ENCODE measurements around the gene WNT5A.

Gene WNT5A

DNA sequence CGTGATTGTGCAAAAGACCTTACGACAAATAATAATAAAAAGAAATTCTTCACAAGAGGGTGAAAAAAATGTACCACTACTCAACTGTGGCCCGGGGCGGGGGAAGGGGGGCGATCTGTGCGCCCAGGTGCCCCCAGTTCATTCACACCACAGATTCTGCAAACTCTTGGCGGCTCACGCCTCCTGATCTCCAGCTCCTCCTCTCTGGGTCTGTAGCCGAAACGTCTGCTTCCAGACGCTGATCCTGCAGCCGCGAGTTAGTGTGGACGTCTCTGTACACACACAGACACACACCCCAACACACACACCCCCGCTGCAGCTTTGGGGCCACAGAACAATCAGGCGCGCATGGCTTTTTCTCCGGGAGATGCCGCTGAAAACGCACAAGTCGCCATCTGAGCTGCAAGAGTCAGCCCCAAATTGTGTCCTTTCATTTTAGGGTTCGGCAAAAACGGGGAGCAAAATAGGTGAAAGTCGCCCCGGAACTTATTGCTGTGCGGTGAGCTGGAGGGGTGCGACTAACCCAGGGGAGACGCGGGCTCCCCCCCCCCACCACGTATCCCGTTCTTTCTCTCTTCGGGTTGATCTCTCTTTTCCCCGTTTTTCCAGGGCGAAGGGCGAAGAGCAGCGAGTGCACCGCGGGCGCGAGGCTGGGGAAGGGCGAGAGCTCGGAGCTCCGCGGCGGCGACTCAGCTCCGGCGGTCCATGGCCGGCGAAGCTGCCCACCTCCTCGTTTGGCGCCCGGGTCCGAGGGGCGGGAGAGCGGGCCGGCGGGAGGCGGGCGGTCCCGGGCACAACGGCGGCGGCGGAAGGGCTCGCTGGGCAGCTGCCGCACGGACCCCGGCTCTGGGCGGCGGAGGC, 505 bp upstream of the WNT5A start:
- no peak for TF ChIP-seq CTCF (conservative IDR thresholded peaks at IDR 0.05; ENCODE audit: low read depth, low read length)
- peak overlapping the region; percentile 70 for H3K4me3 ChIP-seq (ENCODE audit: low read depth, low read length)
- peak; percentile 86 for DNase-seq (ENCODE audit: low read depth)

GRCh38 chr3:55486101-55486856, 827 bp downstream of the WNT5A start:
- DNase-seq (ENCODE audit: low read depth) = peak; percentile 86
- TF ChIP-seq CTCF (conservative IDR thresholded peaks at IDR 0.05; ENCODE audit: low read depth, low read length) = no peak
- H3K4me3 ChIP-seq (ENCODE audit: low read depth, low read length) = peak overlapping the region; percentile 70

DNA sequence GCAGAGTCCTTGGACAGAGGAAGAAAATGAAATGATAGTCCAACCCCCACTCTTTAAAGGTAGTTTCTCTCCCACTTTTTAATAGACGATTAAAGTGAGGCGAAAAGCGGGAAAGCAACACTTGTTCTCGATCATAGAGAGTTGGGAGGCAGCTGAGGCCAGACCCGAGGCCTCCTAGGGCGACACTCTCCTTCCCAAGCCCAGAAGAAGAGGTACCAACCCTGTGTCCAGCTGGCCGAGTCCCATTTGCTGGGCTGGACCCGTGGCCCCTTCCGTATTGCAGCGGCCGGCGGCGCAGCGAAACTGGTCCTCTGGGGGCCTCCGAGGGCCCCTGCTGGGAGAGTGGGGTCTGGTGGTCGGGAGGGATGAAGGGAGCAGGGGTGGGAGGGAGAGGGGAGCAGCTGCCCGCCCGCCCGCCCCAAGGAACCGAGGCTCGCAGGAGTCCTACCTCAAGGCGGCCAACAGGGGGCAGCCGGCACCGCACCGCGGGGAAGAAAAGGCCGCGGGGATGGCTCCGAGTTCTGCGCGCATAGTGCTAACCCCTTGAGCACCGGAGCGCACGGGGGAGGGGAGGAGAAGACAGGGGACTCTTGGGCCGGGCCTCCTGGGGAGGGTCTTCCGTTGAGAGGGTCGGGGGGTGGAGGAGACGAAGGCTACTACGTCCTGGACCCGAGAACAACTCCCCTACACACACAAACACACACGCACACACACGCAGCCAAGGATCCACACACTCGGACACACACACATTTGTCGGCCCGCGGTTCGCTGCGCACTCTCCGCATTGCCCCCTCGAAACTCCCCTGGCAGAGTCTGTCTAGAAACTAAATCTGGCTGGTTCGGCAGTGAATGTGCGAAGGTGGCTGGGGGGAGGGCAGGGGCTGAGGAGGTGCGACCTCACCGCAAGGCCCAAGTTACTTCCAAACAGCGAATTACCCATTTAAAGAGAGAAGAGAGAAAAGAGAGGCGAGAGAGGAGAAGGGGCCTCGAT, 2.0 kb downstream of the WNT5A start:
- peak; percentile 91 for DNase-seq (ENCODE audit: low read depth)
- peak overlapping the region; percentile 70 for H3K4me3 ChIP-seq (ENCODE audit: low read depth, low read length)
- peak; percentile 73 for TF ChIP-seq CTCF (conservative IDR thresholded peaks at IDR 0.05; ENCODE audit: low read depth, low read length)

DNA sequence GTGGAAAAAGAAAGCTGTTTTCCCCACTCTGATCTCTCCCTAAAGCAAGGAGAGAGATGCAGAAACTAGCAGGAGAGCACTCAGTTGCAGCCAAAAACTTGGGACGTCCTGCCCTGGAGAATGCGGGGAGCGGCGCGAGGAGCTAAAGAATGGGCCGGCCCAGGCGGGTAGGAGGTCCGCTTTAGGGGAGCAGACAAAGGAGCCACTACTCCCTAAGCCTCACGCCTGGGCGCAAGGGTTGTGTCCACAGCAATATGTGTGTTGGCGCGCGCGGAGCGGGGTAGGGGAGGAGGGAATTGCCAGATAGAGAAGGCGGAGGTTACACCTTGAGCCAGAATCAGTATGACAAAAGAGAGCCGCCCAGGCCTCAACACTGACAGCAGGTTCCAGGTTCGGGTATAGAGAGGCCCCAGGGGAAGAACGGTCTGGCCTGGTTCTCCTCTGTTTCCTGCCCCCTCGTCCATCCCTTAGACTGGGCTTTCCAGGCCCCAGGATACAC, 2.9 kb downstream of the WNT5A start:
- TF ChIP-seq CTCF (conservative IDR thresholded peaks at IDR 0.05; ENCODE audit: low read depth, low read length) = no peak
- DNase-seq (ENCODE audit: low read depth) = no peak
- H3K4me3 ChIP-seq (ENCODE audit: low read depth, low read length) = peak overlapping the region; percentile 70

DNA sequence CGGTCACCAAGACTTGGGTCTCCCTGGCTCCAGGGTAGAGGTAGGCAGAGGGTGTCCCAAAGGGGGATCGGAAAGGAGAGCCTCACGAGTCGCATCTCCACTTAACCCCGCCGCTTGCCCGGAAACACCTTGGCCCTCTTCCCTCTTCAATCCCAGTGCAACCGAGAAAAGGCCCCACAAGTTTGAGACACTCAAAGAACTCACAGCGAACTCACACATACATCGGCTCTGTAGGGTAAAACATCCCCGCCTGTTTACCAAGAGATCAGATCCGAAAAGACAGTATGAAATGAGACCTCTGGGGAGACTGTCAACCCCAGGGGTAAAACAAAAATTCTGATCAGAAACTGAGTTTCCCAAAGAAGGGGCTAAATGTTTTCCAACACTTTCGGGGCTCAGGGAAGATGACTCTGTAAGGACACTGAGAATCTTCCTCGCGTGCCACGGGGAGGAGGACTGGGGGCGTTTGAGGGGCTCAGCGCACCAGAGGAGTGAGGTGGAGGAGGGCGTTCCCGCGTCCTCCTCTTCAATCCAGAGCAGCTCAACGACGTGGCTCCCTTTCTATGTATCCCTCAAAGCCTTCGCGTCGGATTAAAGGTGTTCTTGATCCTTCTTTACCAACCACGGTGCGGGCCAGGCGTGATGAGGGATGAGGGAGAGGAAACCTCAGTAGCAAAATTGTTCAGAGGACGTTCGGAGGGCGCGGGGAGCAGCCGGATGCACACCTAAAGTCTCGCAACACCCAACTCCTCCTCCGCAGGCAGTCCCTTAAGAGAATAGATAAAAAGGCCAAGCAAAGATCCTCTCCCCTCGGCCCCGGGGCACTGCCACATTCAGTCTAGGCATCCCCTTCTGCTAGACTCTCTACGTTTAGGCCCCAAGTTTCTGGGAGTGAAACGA, 3.7 kb downstream of the WNT5A start:
- H3K4me3 ChIP-seq (ENCODE audit: low read depth, low read length) = peak overlapping the region; percentile 70

More for the DNA sequence above, 3.7 kb downstream of the WNT5A start:
- TF ChIP-seq CTCF (conservative IDR thresholded peaks at IDR 0.05; ENCODE audit: low read depth, low read length) = no peak
- peak; percentile 46 for DNase-seq (ENCODE audit: low read depth)

Data from choroid plexus epithelial cell (primary cell).